Mammary epithelial cell (primary cell): ENCODE measurements around the gene KRT77.

Source experiments
- EZH2 ChIP-seq: IDR thresholded peaks from 2 replicates; pipeline ENCODE4 v1.6.1; 2012; ENCODE audit warnings: low read length, inconsistent platforms, borderline replicate concordance
- TF ChIP-seq, protein P1 (sequence below), 2 donors: IDR thresholded peaks in 1 of 2; conservative IDR thresholded peaks in 1 of 2; 2 replicates each; pipeline ENCODE4 v1.5.1; 2011 to 2012; ENCODE audit warnings: inconsistent platforms in 2 of 2, low read length in 2 of 2, mild to moderate bottlenecking in 2 of 2, control low read depth in 1 of 2, low read depth in 1 of 2; ENCODE audit not compliant: insufficient read depth in 1 of 2; ENCODE audit errors: extremely low read depth in 1 of 2

DNA sequence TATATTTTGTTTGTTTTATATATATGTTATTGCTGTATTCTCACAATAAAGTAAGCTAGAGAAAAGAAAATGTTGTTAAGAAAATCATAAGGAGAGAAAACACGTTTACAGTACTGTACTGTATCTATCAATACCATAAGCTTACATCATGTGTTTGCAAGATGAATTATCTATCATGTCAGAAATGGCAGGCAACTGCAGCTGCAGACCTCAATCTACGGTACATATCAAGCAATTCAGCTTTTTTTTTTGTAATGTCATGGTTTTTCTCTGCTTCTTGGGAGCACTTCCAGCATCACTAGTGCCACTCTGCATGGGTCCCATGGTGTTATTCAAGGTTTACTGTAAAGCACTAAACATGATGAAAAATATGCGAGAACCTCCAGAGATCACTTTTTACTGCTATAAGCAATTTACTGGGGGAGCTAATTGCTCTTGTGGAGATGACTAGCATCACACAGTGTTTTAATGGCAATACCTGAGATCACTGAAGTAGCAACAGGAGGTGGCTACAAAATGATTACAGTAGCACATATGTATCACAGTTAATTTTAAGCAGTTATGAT is 42.3 kb downstream of the KRT77 start:
- TF ChIP-seq, protein P1, sequence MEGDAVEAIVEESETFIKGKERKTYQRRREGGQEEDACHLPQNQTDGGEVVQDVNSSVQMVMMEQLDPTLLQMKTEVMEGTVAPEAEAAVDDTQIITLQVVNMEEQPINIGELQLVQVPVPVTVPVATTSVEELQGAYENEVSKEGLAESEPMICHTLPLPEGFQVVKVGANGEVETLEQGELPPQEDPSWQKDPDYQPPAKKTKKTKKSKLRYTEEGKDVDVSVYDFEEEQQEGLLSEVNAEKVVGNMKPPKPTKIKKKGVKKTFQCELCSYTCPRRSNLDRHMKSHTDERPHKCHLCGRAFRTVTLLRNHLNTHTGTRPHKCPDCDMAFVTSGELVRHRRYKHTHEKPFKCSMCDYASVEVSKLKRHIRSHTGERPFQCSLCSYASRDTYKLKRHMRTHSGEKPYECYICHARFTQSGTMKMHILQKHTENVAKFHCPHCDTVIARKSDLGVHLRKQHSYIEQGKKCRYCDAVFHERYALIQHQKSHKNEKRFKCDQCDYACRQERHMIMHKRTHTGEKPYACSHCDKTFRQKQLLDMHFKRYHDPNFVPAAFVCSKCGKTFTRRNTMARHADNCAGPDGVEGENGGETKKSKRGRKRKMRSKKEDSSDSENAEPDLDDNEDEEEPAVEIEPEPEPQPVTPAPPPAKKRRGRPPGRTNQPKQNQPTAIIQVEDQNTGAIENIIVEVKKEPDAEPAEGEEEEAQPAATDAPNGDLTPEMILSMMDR (conservative IDR thresholded peaks at IDR 0.05 in 1 of 2, IDR thresholded peaks at IDR 0.05 in 1 of 2; ENCODE audit: extremely low read depth in 1 of 2, insufficient read depth in 1 of 2, low read depth in 1 of 2, low read length in 2 of 2), result no peak
- no peak for TF ChIP-seq EZH2
